RCC 7860 (cell line): Measurements from ENCODE around the gene GPD1.
"Not testable (repeated sequence)": the region's sequence is repeated elsewhere in the genome, so short reads cannot be mapped to it uniquely, and the experiment has no call there.

Experiments
- DNase-seq: peaks from one replicate; pipeline ENCODE4 v3.0.0-alpha.2; 2015; ENCODE audit warnings: low spot score
- FAIRE-seq: peaks from 2 replicates; lab custom pipeline; 2012; peaks lifted over from hg19 to GRCh38; lab: Jason Lieb, UNC

The GPD1 gene

GRCh38 chr12:50073206-50073605, 30.6 kb upstream of the GPD1 start:
- FAIRE-seq = no peak

DNA sequence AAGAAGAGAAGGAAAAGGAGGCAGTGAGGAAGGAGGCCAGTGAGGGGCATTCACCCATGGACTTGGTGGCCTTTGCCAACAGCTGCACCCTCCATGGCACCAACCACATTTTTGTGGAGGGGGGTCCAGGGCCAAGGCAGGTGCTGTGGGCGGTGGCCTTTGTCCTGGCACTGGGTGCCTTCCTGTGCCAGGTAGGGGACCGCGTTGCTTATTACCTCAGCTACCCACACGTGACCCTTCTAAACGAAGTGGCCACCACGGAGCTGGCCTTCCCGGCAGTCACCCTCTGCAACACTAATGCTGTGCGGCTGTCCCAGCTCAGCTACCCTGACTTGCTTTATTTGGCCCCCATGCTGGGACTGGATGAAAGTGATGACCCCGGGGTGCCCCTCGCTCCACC, 30.1 kb upstream of the GPD1 start:
- no peak for DNase-seq
- FAIRE-seq = no peak

More at GRCh38 chr12:50073206-50073605, 30.6 kb upstream of the GPD1 start:
- DNase-seq = no peak

DNA sequence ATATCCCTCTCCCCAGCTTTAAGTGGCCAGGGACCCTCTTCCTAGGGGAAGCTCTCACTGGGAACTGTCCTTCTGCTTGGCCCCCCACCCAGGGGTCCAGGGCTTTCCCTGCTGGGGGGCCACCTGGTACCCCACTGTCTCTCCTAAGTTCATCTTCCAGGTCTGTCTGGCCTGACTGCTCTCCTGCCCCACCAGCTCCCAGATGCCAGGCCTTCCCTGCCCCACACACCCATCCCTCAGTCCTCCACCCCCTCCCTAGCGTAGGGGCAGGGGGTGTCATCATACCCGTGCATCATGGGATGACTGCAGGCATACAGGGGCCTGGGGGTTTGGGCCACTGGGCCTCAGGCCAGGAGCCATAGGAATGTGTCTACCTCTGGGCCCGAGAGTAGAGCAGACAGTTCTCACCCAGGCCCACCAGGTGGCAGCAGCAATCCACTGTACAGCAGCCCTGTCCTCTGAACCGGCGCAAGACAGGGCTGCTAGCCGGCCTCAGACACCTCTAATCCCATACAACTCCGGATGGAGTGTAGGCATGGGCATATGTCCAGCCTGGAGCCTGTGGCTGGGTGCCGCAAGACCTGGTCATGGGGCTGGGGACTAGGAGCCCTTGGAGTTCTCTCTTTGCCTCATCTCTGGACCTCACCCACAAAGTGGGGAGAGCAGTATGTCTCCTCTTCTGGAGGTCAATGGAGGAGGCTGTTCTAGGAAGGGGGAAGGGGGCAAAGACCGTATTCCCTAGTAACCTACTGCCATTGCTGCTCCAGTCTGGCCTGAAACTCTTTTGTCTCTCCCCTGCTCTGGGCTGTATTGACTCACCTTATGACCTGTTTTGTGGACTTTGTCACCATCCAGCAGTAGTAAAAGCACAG, 28.6 kb upstream of the GPD1 start:
- DNase-seq (peak; percentile 70), FAIRE-seq (no peak)

- DNase-seq (no peak), FAIRE-seq (no peak)
Measured at GRCh38 chr12:50075808-50076170, 28.0 kb upstream of the GPD1 start.

DNA sequence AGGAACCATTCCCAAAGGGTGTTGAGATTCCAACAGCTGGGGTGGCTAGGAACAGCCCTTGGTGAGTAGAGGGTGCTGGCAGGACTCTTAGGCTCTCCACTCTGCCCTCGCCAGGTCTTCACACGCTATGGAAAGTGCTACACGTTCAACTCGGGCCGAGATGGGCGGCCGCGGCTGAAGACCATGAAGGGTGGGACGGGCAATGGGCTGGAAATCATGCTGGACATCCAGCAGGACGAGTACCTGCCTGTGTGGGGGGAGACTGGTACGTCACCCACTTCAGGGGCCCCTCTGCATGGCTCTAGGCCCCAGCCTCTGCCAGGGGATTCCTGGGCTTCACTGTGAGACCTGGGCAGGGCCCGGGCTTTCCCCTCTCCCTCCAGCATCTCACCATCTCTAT, 26.7 kb upstream of the GPD1 start:
- FAIRE-seq (no peak), DNase-seq (no peak)

DNA sequence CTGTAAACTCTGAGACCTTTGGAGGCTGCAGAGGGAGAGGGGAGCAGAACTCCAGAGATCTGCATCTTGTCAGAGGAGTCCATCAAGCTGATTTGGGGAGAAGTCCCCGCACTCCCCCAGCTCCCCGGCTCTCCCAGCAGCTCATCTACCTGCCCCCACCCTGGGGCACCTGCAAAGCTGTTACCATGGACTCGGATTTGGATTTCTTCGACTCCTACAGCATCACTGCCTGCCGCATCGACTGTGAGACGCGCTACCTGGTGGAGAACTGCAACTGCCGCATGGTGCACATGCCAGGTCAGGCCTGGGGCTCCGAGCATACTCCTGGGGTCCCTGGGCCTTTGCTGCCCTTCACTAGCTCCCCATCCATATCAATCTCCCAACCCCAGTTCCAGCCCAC, 25.5 kb upstream of the GPD1 start:
- FAIRE-seq = no peak
- no peak for DNase-seq

- DNase-seq (no peak), FAIRE-seq (no peak)
Measured at GRCh38 chr12:50079771-50080170, 24.0 kb upstream of the GPD1 start.

DNA sequence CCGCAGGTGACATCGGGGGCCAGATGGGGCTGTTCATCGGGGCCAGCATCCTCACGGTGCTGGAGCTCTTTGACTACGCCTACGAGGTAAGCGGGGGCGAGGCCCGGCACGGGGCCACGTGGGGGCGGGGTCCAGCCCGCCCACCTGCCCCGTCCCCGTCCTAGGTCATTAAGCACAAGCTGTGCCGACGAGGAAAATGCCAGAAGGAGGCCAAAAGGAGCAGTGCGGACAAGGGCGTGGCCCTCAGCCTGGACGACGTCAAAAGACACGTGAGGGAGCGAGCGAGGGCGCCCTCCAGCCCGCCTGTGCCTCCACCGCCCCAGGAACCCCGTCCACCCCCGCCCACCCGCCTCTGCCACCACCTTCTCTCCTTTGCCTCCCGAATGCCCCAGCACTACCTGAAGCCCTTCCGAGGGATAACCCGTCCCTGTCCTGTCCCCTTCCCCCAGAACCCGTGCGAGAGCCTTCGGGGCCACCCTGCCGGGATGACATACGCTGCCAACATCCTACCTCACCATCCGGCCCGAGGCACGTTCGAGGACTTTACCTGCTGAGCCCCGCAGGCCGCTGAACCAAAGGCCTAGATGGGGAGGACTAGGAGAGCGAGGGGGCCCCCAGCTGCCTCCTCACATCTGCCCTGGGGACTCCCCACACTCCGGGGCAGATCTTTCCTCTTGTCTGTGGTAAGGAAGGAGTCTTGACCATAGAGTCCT, 22.6 kb upstream of the GPD1 start:
- DNase-seq = no peak
- FAIRE-seq = no peak

GRCh38 chr12:50082644-50083043, 21.2 kb upstream of the GPD1 start:
- FAIRE-seq (no peak), DNase-seq (no peak)

- DNase-seq = no peak
- no peak for FAIRE-seq
Measured at GRCh38 chr12:50083301-50083700, 20.5 kb upstream of the GPD1 start.

GRCh38 chr12:50084409-50084774, 19.4 kb upstream of the GPD1 start:
- not testable (repeated sequence) for FAIRE-seq

GRCh38 chr12:50084775-50085614, 18.8 kb upstream of the GPD1 start, which contains the start of gene SMARCD1:
Gene SMARCD1, plus strand, starts transcription at chr12:50085342. Its CDS starts 28 bp downstream, at chr12:50085370.
- DNase-seq (peak; percentile 76), FAIRE-seq (peak; percentile 40)

More at GRCh38 chr12:50084409-50084774, 19.4 kb upstream of the GPD1 start:
- DNase-seq = not testable (repeated sequence)

GRCh38 chr12:50085615-50086072, 18.2 kb upstream of the GPD1 start:
- DNase-seq (no peak), FAIRE-seq (no peak)

GRCh38 chr12:50086148-50086547, 17.7 kb upstream of the GPD1 start:
- FAIRE-seq (no peak), DNase-seq (no peak)

- no peak for FAIRE-seq
- no peak for DNase-seq
Measured at GRCh38 chr12:50087151-50087550, 16.7 kb upstream of the GPD1 start.

- DNase-seq = no peak
- FAIRE-seq = no peak
Measured at GRCh38 chr12:50087995-50088394, 15.8 kb upstream of the GPD1 start.

DNA sequence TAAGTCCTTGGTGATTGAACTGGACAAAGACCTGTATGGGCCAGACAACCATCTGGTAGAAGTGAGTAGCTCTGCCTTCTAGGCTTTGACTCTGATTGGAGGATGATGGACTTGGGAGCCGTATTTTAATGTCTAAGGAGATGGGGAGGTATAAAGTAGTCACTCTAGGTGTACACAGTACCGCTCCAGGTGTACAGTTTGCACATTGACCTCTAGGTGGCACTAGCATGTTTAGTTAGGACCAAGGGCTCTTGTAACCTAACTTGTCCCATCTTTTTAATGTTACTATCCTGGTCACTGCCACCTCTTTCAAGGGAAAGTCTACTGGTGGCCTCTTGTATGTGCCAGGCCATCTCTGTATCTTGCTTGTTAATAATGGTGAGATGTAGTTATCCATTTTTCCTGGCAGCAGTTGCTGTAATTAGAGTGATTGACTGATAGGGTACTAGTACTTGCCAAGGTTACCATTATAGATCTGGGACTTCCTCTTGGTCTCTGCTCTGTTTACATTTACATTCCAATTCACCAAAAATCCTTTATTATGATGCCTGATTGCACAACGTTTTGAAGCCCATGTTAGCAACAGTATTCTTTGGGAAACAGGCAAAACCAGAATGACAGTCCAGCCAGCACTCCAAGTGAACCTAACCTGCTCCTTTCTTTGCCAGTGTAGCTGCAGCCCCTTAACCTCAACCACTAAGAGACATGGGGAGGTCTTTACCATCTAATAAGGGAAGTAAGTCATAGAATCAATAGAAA, 15.1 kb upstream of the GPD1 start:
- DNase-seq = peak; percentile 42
- no peak for FAIRE-seq

- no peak for DNase-seq
- no peak for FAIRE-seq
Measured at GRCh38 chr12:50089730-50090129, 14.1 kb upstream of the GPD1 start.

GRCh38 chr12:50090391-50090790, 13.4 kb upstream of the GPD1 start:
- FAIRE-seq (no peak), DNase-seq (no peak)

DNA sequence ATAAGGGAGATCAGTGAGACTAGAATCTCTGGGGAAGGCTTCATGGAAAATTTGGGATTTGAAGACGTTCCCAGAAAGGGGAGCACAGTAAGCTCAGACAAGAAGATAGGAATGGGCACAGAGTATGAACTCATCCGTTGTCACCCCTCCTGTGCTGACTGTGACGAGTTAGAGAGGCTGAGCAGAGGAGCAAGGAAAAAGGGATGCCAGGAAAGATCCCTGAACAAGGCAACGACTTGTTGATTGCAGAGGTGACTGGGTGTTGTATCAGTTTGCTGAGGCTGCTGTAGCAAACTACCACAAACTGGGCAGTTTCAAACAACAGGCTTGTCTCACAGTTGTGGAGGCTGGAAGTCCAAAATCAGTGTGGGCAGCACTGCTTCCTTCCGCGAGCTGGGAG, 5.9 kb upstream of the GPD1 start:
- no peak for FAIRE-seq
- DNase-seq = no peak
